CD4-positive, alpha-beta T cell treated with Interleukin-2 at 100 ng/mL for 4 hours (primary cell): ENCODE data around the gene TNRC6A.
"Not testable (repeated sequence)": the region's sequence is repeated elsewhere in the genome, so short reads cannot be mapped to it uniquely, and the experiment has no call there.

Source experiments
- DNase-seq: peaks from one replicate; pipeline ENCODE4 v3.0.0-alpha.2; 2020; ENCODE audit warnings: low spot score

TNRC6A gene

GRCh38 chr16:24816688-24817087 is 87.2 kb downstream of the TNRC6A start:
- DNase-seq = no peak

DNA sequence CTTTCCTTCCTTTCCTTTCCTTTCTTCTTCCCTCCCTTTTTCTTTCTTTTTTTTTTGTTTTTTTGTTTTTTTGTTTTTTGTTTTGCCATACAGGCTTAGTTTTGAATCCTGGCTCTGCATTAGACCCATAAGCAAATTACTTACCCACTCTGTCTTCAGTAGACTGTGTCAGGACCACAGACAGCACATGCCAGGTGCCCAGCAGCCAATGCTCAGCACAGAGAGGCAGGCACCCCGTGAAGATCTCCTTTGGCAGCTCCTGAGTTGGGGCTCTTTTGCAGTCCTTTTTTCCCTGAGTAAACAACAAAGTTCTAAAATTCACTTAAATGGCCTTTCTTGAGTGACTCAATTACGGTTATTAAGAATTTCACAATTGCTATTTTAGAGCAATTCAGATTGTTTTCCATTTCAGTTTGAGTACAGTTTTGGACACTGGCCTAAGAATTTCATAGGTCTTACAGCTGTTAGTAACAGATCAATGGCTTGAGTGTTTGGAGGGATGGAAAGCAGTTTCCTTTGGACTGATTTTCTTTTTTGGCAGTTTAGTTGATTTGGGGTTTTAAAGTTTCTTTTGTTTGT is 90.1 kb downstream of the TNRC6A start:
- DNase-seq = no peak

DNA sequence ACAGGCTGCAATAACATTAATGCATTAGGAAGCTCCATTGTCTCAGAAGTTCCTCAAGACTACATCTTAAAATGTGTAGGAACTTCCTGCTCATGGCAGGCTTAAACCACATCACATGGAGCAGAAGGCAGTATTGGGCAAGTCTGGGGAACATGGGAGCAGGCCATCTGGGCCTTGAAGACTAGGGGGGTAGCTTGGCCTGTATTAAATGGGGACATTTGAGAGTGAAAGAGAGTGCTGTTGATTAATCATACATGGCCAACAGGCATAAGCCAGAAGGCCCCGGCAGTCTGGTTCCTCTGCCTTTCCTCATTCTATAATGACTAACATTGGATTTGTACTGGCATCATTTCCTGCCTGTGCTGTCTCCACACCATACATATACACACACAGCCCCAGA is 91.1 kb downstream of the TNRC6A start:
- DNase-seq = no peak

DNA sequence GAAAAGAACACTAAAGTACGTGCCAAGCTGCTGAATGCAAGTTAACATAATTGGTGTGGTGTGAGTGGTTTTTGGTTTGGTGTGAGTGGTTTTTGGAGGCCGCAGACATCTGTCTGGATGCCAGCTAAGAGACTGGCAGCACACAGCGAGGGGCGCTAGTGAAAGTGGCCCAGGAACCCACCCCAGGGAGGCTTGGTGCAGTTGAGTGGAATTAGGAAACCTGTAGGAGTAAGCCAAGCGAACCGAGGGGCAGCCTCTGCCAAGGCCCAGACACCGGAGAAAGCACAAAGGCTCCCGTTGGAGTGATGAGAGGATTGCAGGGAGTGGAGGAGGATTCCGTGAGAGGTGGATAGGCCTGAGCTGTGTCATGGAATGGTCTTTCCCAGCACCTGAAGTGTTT is 91.7 kb downstream of the TNRC6A start:
- no peak for DNase-seq

- DNase-seq = no peak
Measured at GRCh38 chr16:24822542-24822941, 93.1 kb downstream of the TNRC6A start.

- DNase-seq = no peak
Measured at GRCh38 chr16:24822974-24823373, 93.5 kb downstream of the TNRC6A start.

DNA sequence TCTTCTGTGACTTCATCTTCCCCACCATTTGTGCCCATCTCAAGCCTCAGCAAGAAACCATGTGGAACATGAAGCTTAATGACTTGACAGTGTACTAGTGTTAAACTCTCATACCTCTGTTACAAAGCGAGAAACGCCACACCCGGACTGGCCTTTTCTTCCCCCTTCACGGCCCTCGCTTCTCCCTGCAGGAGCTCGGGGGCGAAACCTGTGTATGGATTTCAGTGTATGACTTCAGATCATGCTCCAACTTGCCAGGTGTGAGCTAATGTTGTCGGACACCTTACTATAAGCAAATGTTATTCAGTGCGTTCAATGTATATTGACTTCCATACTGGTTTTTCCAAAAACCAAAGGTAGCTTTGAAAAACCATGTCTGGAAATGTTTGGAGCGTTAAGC is 96.2 kb downstream of the TNRC6A start:
- no peak for DNase-seq

DNA sequence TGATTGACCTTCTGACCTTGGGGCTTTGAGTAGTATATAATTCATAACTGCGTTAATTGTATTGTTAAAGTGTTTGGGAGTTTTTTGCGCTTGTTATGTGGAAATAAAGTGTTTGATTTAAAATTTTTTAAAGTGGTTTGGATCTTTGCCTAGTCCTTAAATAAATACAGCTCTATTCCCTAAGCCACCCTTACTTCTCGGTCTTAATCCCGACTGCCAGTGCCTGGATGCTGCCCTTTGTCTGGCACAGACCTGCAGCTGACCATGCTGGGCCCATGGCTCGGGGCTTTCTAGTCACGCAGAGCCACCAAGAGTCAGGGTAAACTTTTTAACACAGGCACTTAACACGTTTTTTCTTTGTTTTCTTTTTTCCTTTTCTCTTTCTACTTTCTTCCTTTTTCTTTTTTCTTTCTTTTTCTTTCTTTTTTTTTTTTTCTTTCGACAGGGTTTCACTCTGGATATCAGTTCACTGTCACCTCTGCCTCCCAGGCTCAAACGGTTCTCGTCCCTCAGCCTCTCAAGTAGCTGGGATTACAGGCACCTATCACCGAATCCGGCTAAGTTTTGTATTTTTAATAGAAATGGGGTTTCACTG is 96.7 kb downstream of the TNRC6A start:
- no peak for DNase-seq

GRCh38 chr16:24826817-24827566 is 97.5 kb downstream of the TNRC6A start:
- no peak for DNase-seq

DNA sequence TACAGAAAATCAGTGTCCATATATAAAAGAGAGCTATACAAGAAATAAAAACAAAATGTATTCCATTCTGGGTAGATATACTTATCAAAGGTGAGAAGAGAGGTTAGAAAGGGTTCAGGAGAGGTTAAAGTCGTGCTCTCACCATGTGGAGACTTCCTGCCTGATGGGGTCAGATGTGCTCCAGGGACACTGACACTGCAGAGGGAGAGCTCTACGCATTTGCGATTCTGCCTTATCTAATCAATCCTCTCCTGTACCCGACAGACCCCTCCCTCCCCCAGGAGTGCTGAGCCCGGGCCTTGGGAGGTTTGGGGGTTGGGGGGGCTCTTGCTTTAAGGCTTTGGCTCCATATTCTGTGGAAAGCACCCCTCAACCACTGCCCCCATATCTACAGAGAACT is 99.7 kb downstream of the TNRC6A start:
- DNase-seq = no peak

DNA sequence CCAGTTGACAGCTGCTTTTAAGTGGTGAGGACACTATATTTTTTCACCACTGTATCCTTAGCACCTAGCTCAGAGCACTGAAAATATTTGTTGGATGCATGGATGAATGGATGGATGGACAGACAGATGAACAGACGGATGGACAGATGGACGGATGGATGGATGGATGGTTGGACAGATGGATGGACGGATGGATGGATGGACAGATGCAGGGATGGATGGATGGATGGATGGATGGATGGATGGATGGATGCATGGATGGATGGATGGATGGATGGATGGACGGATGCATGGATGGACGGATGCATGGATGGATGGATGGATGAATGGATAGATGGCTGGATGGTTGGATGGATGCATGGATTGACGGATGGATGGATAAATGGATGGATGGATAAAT is 103.9 kb downstream of the TNRC6A start:
- DNase-seq = no peak

- DNase-seq = no peak
Measured at GRCh38 chr16:24834459-24835335, 105.2 kb downstream of the TNRC6A start.

GRCh38 chr16:24836836-24837235 is 107.4 kb downstream of the TNRC6A start:
- no peak for DNase-seq

- DNase-seq = no peak
Measured at GRCh38 chr16:24837969-24838368, 108.5 kb downstream of the TNRC6A start.

DNA sequence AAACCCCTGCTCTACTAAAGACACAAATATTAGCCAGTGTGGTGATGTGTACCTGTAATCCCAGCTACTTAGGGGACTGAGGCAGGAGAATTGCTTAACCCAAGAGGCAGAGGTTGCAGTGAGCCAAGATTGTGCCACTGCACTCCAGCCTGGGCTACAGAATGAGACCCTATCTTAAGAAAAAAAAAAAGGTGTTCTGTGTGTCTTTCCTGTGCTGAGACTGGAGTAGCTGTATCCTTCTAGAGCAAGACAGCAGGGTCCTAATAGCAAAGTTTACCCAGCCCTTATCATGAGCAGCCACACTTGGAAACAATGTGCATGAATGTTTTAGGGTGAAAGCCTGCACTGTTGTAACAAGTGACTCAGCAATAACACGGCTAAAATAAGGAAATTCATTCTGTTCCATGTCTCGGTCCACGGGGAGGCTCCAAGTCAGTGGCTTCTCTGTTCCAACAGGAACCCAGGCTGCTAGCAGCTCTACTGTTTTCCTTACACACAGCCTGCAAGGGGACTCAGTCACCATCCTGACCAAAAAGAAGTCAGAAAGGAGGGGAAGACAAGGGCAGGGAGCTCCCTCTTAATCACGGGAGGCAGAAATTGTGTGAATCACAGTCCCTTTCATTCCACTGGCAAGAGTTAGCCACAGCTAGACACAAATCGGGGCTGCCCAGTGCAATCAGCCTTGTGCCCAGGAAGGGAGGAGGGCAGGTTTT is 109.3 kb downstream of the TNRC6A start:
- no peak for DNase-seq

GRCh38 chr16:24839347-24839972 is 110.0 kb downstream of the TNRC6A start:
- DNase-seq = no peak

DNA sequence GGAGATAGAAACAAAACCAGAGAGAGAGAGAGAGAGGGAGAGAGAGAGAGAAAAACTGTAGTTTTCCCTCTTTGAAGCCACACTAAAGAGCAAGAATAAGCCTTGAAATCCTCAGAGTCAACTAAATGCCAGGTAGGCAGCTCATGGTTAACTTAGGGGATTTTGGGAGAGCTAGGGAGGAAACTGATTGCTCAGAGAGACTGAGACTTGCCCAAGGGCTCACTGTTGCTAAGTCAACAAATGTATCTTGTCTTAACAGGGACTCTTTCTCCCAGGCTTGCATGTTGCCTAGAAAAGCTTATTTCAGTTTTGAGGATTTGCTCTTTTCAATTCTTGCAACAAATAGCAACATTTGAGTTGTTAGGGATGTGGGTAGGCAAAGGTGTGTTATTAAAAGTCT is 111.8 kb downstream of the TNRC6A start:
- no peak for DNase-seq

DNA sequence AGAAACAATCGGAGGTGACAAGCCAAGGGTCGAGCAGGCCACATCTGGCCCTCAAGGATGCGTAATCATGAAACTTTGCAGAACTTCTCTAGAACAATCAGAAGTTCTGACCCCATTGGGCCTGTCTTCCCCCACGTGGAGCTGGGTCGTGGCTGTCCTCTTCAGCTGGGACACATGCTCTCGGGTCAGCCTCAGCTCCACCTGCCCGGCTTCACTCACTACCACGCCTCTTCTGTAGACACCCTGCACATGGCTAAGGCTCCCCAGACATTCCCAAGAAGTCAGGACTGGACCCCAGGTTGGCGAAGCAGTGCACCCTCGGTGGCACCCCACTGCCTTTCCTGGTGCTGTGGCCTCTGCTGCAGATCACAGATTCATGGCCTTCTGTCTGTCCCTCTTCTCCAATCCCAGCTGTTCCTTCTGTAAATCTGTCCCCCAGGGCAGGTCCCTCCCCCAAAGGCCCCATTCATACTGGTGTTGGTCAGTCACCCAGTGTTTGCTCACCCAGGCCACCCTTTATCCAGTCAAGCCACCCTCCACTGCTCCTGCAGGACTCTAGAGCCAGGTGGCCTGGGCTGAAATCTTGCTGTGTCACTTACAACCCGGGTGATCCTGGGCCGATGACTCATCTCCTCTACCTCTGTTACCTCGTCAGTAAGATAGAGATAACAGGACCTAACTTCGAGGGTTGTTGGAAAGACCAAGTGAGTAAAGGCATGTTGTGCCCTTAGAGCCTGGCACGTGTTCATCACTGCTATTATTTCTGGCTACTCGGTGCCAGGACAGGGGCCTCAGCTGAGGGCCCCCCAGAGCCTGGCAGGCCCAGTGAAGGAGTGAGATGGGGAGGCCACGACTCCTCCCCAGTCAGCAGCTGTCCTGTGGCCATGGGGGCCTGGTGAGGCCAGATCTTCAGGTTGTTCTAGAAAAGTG is 114.9 kb downstream of the TNRC6A start:
- no peak for DNase-seq

DNA sequence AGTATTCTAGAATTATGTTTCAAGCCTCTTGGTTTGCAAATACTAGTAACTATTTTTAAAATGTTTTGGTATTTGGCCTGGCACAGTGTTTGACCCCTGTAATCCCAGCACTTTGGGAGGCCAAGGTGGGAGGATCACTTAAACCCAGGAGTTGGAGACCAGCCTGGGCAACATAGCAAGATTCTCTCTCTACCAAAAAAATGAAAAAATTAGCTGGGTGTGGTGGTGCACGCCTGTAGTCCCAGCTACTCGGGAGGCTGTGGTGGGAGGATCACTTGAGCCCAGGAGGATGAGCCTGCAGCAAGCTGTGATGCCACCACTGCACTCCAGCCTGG is 115.5 kb downstream of the TNRC6A start:
- not testable (repeated sequence) for DNase-seq

- DNase-seq = no peak
Measured at GRCh38 chr16:24845726-24846547, 116.5 kb downstream of the TNRC6A start, which contains the start of gene SLC5A11. Gene SLC5A11, plus strand, starts transcription at chr16:24845963. Its CDS starts 12,681 bp downstream, at chr16:24858644.
